Measurements from ENCODE around the gene HTR3D. TPM values are rescaled to one million over a fixed set of nuclear protein-coding genes. Genes with fewer than 3 reads are reported as not detected.

Gene HTR3D
- total and polyA plus RNA-seq, 9 of the 15 experiments (the other 6 are each of a cell fraction or from before 2014, with no cell fraction given): not detected

DNA sequence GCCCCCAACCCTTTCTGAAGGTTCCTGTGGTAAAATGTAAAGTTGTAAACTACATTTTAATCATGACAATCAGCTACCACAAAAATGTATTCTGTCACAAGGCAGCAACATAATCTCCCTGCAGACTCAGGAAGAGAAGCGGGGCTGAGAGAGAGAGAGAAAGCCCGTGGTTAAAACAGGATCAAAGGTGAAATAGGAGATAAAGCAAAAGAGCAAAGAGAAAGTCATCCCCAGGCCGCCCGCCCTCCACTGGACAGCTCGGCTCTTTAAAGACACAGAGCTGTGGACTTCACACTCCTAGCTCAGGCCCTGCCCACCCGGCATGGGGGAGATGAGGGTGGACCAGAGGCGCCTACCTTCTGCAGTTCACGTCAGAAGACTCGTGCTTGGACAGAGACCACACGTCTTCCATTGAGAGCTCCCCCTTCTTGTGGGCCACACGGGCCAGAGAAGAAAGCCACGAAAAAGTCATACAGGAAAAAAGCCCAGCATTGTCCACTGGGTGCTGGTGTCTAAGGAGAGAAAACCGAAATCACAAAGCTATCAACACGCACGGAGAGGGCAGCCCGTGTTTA, 43.2 kb upstream of the HTR3D start (continued):
- no peak for TF ChIP-seq DLX4 (CRISPR knock-in tag; IDR thresholded peaks at IDR 0.05)
- TF ChIP-seq KAT8 (IDR thresholded peaks at IDR 0.05; ENCODE audit: low read depth): no peak
- no peak for TF ChIP-seq ZBTB40 (IDR thresholded peaks at IDR 0.05)
- no peak for TF ChIP-seq ZBTB40 (CRISPR knock-in tag; IDR thresholded peaks at IDR 0.05)
- TF ChIP-seq LARP7 (IDR thresholded peaks at IDR 0.05): no peak; the same call in 1 of the 2 replicates
- TF ChIP-seq, protein P1, sequence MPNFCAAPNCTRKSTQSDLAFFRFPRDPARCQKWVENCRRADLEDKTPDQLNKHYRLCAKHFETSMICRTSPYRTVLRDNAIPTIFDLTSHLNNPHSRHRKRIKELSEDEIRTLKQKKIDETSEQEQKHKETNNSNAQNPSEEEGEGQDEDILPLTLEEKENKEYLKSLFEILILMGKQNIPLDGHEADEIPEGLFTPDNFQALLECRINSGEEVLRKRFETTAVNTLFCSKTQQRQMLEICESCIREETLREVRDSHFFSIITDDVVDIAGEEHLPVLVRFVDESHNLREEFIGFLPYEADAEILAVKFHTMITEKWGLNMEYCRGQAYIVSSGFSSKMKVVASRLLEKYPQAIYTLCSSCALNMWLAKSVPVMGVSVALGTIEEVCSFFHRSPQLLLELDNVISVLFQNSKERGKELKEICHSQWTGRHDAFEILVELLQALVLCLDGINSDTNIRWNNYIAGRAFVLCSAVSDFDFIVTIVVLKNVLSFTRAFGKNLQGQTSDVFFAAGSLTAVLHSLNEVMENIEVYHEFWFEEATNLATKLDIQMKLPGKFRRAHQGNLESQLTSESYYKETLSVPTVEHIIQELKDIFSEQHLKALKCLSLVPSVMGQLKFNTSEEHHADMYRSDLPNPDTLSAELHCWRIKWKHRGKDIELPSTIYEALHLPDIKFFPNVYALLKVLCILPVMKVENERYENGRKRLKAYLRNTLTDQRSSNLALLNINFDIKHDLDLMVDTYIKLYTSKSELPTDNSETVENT (CRISPR knock-in tag; IDR thresholded peaks at IDR 0.05): no peak
- peak; percentile 71 for TF ChIP-seq CBFA2T2 (conservative IDR thresholded peaks at IDR 0.05)
- no peak for TF ChIP-seq KAT2B (IDR thresholded peaks at IDR 0.05; ENCODE audit: low read depth, low read length)
- no peak for TF ChIP-seq SLC30A9 (CRISPR knock-in tag; IDR thresholded peaks at IDR 0.05)
- TF ChIP-seq PML (IDR thresholded peaks at IDR 0.05; ENCODE audit: low read length): peak; percentile 34; the same call in 1 of the 2 replicates
- TF ChIP-seq SRSF3 (IDR thresholded peaks at IDR 0.05; ENCODE audit: insufficient read depth, low read length): no peak
- TF ChIP-seq SOX6 (IDR thresholded peaks at IDR 0.05): peak; percentile 90
- no peak for TF ChIP-seq NR1H2 (CRISPR knock-in tag; IDR thresholded peaks at IDR 0.05)
- TF ChIP-seq POLR3G (IDR thresholded peaks at IDR 0.05; ENCODE audit: extremely low read depth, insufficient read length, insufficient replicate concordance): no peak
- TF ChIP-seq ILF3 (IDR thresholded peaks at IDR 0.05; ENCODE audit: borderline replicate concordance): no peak
- no peak for TF ChIP-seq CREBBP (IDR thresholded peaks at IDR 0.05; ENCODE audit: low read depth, low read length)
- TF ChIP-seq NELFE (IDR thresholded peaks at IDR 0.05; ENCODE audit: insufficient read depth, insufficient read length): no peak
- no peak for TF ChIP-seq ZNF79 (CRISPR knock-in tag; IDR thresholded peaks at IDR 0.05; ENCODE audit: low read depth)
- no peak for TF ChIP-seq ZBTB1 (CRISPR knock-in tag; IDR thresholded peaks at IDR 0.05; ENCODE audit: borderline replicate concordance, low read depth)
